Naive B cell (primary cell): Measurements from ENCODE around the gene GABRB1. TPM values are rescaled to one million over a fixed set of nuclear protein-coding genes. Genes with fewer than 3 reads are reported as not detected.
A peak's percentile ranks its signal among the peaks of the same experiment; 100 is the strongest.

Experiments
- ATAC-seq, 2 donors: fragments of 150-1000 bp; cut with Tn5 transposase; 2 replicates each; pipeline ENCODE4 v1.10.0; 2021; ENCODE audit warnings: low read depth in 2 of 2, mild to moderate bottlenecking in 2 of 2, moderate library complexity in 2 of 2
- DNase-seq: peaks from one replicate; pipeline ENCODE4 v3.0.0; 2022
- H3K27ac Mint-ChIP-seq, 6 donors: one replicate each; pipeline ENCODE4 v1.8.0; 2020 to 2022; ENCODE audit warnings: mild to moderate bottlenecking in 6 of 6, mixed read lengths in 6 of 6, moderate library complexity in 5 of 6, inconsistent platforms in 2 of 6
- H3K27me3 Mint-ChIP-seq, 3 donors: one replicate each; pipeline ENCODE4 v1.8.0; 2021 to 2022; ENCODE audit warnings: mixed read lengths in 3 of 3, mild to moderate bottlenecking in 1 of 3
- H3K36me3 Mint-ChIP-seq, 2 donors: one replicate each; pipeline ENCODE4 v1.8.0; 2020 to 2022; ENCODE audit warnings: mixed read lengths in 2 of 2, inconsistent platforms in 1 of 2, mild to moderate bottlenecking in 1 of 2
- H3K4me1 Mint-ChIP-seq, 3 donors: one replicate each; pipeline ENCODE4 v1.8.0; 2020 to 2022; ENCODE audit warnings: mixed read lengths in 3 of 3, inconsistent platforms in 1 of 3, mild to moderate bottlenecking in 1 of 3, moderate library complexity in 1 of 3
- H3K4me3 Mint-ChIP-seq, 8 donors: one replicate each; pipeline ENCODE4 v1.8.0; 2020 to 2022; ENCODE audit warnings: mild to moderate bottlenecking in 8 of 8, mixed read lengths in 8 of 8, moderate library complexity in 8 of 8, inconsistent platforms in 2 of 8
- H3K9me3 Mint-ChIP-seq, 7 donors: one replicate each; pipeline ENCODE4 v1.8.0; 2020 to 2022; ENCODE audit warnings: mixed read lengths in 7 of 7, mild to moderate bottlenecking in 5 of 7, inconsistent platforms in 2 of 7, moderate library complexity in 1 of 7
- polyA plus RNA-seq, 6 donors: library from polyadenylated mRNA; unstranded; fragments of 300-500 nt; fragmentation: Illumina TruSeq; gene quantifications; one replicate each; pipeline ENCODE4 v1.2.3, GENCODE V29; 2021; ENCODE audit warnings: low read depth in 6 of 6

Gene GABRB1
- polyA plus RNA-seq, 6 donors from 2014 or later: not detected

GRCh38 chr4:47057991-47058390 lies 26.6 kb downstream of the GABRB1 start:
- Mint-ChIP-seq H3K4me1 (no peaks in the 10 kb centered on the region), H3K9me3 (peaks cover 0 to 3% (median 0%) of the 10 kb centered on the region in 7 donors), H3K4me3 (no peak overlapping the region), H3K27me3 (peaks cover 0 to 4% (median 0%) of the 10 kb centered on the region in 3 donors), H3K36me3 (no peaks in the 10 kb centered on the region), H3K27ac (no peak overlapping the region)
- DNase-seq (no peak), ATAC-seq (no peak)

- Mint-ChIP-seq H3K9me3 (peaks cover 0 to 4% (median 3%) of the 10 kb centered on the region in 7 donors), H3K4me1 (no peaks in the 10 kb centered on the region), H3K27me3 (peaks cover 0 to 4% (median 4%) of the 10 kb centered on the region in 3 donors), H3K27ac (no peak overlapping the region), H3K4me3 (no peak overlapping the region), H3K36me3 (no peaks in the 10 kb centered on the region)
- no peak for DNase-seq
- ATAC-seq: no peak
These were observed 29.2 kb downstream of the GABRB1 start for GRCh38 chr4:47060561-47060960.

GRCh38 chr4:47061435-47061834 lies 30.1 kb downstream of the GABRB1 start:
- ATAC-seq: no peak
- Mint-ChIP-seq H3K9me3 (peaks cover 0 to 4% (median 1%) of the 10 kb centered on the region in 7 donors), H3K27ac (no peak overlapping the region), H3K4me3 (no peak overlapping the region), H3K36me3 (no peaks in the 10 kb centered on the region), H3K27me3 (peaks cover 0 to 4% (median 4%) of the 10 kb centered on the region in 3 donors), H3K4me1 (no peaks in the 10 kb centered on the region)
- no peak for DNase-seq

DNA sequence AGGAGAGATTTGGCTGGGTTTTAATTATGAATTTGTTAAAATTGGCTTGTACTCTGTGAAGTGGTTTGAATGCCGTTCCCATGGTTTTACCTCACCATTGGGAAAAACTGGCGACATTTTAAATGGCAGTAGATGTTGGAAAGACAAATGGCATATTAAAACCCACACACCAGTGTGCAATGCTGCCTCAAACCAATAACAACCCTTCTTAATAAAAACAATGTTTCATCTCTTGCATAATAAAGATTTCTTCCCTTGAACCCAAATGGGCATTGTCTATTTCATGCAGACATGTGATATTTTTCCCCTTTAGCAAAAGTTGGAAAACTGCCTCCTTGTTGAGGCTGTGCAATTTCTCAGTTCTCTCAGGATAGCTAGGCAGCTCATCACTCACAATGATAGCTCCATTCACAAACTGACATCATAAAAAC lies 33.7 kb downstream of the GABRB1 start:
- H3K4me1 Mint-ChIP-seq: no peaks in the 10 kb centered on the region
- no peak overlapping the region for H3K27ac Mint-ChIP-seq
- no peak for DNase-seq
- H3K4me3 Mint-ChIP-seq: no peak overlapping the region
- no peaks in the 10 kb centered on the region for H3K36me3 Mint-ChIP-seq
- ATAC-seq: no peak
- peaks cover 0 to 4% (median 4%) of the 10 kb centered on the region in 3 donors for H3K27me3 Mint-ChIP-seq
- peaks cover 0 to 7% (median 3%) of the 10 kb centered on the region in 7 donors for H3K9me3 Mint-ChIP-seq

- peaks cover 0 to 10% (median 5%) of the 10 kb centered on the region in 7 donors for H3K9me3 Mint-ChIP-seq
- no peak overlapping the region for H3K4me3 Mint-ChIP-seq
- peak overlapping the region in 1 of 6 donors; percentile 41 for H3K27ac Mint-ChIP-seq
- peaks cover 0 to 7% (median 0%) of the 10 kb centered on the region in 3 donors for H3K27me3 Mint-ChIP-seq
- ATAC-seq: no peak
- no peaks in the 10 kb centered on the region for H3K4me1 Mint-ChIP-seq
- DNase-seq: no peak
- no peaks in the 10 kb centered on the region for H3K36me3 Mint-ChIP-seq
These were observed 37.6 kb downstream of the GABRB1 start for GRCh38 chr4:47068986-47069385.

- H3K4me3 Mint-ChIP-seq: no peak overlapping the region
- no peaks in the 10 kb centered on the region for H3K4me1 Mint-ChIP-seq
- no peaks in the 10 kb centered on the region for H3K36me3 Mint-ChIP-seq
- DNase-seq (no peak), ATAC-seq (no peak)
- H3K27ac Mint-ChIP-seq: no peak overlapping the region
- peaks cover 0 to 10% (median 6%) of the 10 kb centered on the region in 7 donors for H3K9me3 Mint-ChIP-seq
- H3K27me3 Mint-ChIP-seq: peaks cover 0 to 7% (median 0%) of the 10 kb centered on the region in 3 donors
These were observed 40.6 kb downstream of the GABRB1 start for GRCh38 chr4:47071901-47072341.

DNA sequence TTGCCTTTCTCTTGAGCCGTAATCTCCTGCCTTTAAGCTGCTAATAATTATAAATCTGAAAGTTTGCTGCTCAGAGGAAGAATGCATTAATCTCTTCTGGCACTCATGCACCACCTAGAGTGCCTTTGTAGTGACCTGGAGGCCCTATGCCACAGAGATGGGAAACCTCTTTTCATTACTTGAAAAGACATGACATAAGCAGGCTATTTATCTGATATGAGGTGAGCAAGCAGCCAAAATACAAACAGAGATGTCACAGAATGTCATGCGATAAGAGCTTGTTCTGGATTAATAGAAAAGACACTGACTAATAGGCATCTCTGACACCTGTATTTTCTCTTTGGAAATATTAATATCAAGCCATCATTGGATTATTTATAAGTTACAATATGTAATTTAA lies 42.3 kb downstream of the GABRB1 start:
- no peak for DNase-seq

DNA sequence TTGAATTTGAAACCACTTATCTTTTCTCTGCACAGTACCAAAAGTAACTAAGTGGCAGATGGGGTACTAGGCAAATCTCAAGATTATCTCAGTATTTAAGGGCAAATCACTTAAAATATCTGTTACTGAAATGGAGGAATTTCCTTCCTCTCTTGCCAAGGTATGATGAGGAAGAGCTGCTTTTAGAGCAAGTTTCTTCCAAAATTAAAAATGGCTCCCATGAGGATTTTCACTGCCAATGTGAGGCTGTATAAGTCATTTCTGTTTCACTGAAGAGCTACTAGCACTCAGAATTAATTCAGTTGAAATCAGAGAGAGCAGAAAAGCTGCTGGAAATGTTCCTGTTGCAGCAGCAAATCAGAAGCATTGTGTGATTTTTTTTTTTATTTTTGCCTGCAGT lies 43.4 kb downstream of the GABRB1 start:
- no peaks in the 10 kb centered on the region for H3K4me1 Mint-ChIP-seq
- peaks cover 0 to 12% (median 3%) of the 10 kb centered on the region in 7 donors for H3K9me3 Mint-ChIP-seq
- DNase-seq (no peak), ATAC-seq (no peak)
- H3K27me3 Mint-ChIP-seq: peaks cover 0 to 7% (median 0%) of the 10 kb centered on the region in 3 donors
- no peaks in the 10 kb centered on the region for H3K36me3 Mint-ChIP-seq
- no peak overlapping the region for H3K27ac Mint-ChIP-seq
- no peak overlapping the region for H3K4me3 Mint-ChIP-seq

More for the DNA sequence above, 42.3 kb downstream of the GABRB1 start:
- Mint-ChIP-seq H3K9me3 (peaks cover 0 to 14% (median 4%) of the 10 kb centered on the region in 7 donors), H3K27ac (no peak overlapping the region), H3K36me3 (no peaks in the 10 kb centered on the region), H3K4me3 (no peak overlapping the region), H3K4me1 (no peaks in the 10 kb centered on the region), H3K27me3 (peaks cover 0 to 7% (median 0%) of the 10 kb centered on the region in 3 donors)
- ATAC-seq: no peak

- no peak overlapping the region for H3K27ac Mint-ChIP-seq
- peaks cover 0 to 12% (median 3%) of the 10 kb centered on the region in 7 donors for H3K9me3 Mint-ChIP-seq
- ATAC-seq (no peak), DNase-seq (no peak)
- H3K27me3 Mint-ChIP-seq: peaks cover 0 to 7% (median 0%) of the 10 kb centered on the region in 3 donors
- H3K4me1 Mint-ChIP-seq: no peaks in the 10 kb centered on the region
- no peaks in the 10 kb centered on the region for H3K36me3 Mint-ChIP-seq
- no peak overlapping the region for H3K4me3 Mint-ChIP-seq
These were observed 43.9 kb downstream of the GABRB1 start for GRCh38 chr4:47075262-47075661.

GRCh38 chr4:47075919-47076318 lies 44.6 kb downstream of the GABRB1 start:
- H3K27ac Mint-ChIP-seq: no peak overlapping the region
- no peak for ATAC-seq
- DNase-seq: no peak
- H3K9me3 Mint-ChIP-seq: peaks cover 0 to 10% (median 1%) of the 10 kb centered on the region in 7 donors
- H3K36me3 Mint-ChIP-seq: no peaks in the 10 kb centered on the region
- H3K4me3 Mint-ChIP-seq: no peak overlapping the region
- H3K27me3 Mint-ChIP-seq: peaks cover 0 to 4% (median 2%) of the 10 kb centered on the region in 3 donors
- no peaks in the 10 kb centered on the region for H3K4me1 Mint-ChIP-seq

- DNase-seq: no peak
These were observed 52.7 kb downstream of the GABRB1 start for GRCh38 chr4:47084111-47084510.

GRCh38 chr4:47084795-47085194 lies 53.4 kb downstream of the GABRB1 start:
- Mint-ChIP-seq H3K4me3 (no peak overlapping the region), H3K36me3 (no peaks in the 10 kb centered on the region), H3K27me3 (peaks cover 0 to 4% (median 0%) of the 10 kb centered on the region in 3 donors), H3K9me3 (peaks cover 0 to 3% (median 0%) of the 10 kb centered on the region in 7 donors), H3K27ac (no peak overlapping the region), H3K4me1 (no peaks in the 10 kb centered on the region)
- ATAC-seq: no peak
- DNase-seq: no peak

More at GRCh38 chr4:47084111-47084510, 52.7 kb downstream of the GABRB1 start:
- H3K9me3 Mint-ChIP-seq: peaks cover 0 to 3% (median 0%) of the 10 kb centered on the region in 7 donors
- no peak overlapping the region for H3K27ac Mint-ChIP-seq
- peaks cover 0 to 4% (median 0%) of the 10 kb centered on the region in 3 donors for H3K27me3 Mint-ChIP-seq
- no peak for ATAC-seq
- no peaks in the 10 kb centered on the region for H3K4me1 Mint-ChIP-seq
- no peak overlapping the region for H3K4me3 Mint-ChIP-seq
- H3K36me3 Mint-ChIP-seq: no peaks in the 10 kb centered on the region

GRCh38 chr4:47088298-47088697 lies 56.9 kb downstream of the GABRB1 start:
- DNase-seq (no peak), ATAC-seq (no peak)
- H3K27me3 Mint-ChIP-seq: no peaks in the 10 kb centered on the region
- H3K36me3 Mint-ChIP-seq: no peaks in the 10 kb centered on the region
- peaks cover 0 to 3% (median 0%) of the 10 kb centered on the region in 7 donors for H3K9me3 Mint-ChIP-seq
- no peaks in the 10 kb centered on the region for H3K4me1 Mint-ChIP-seq
- no peak overlapping the region for H3K27ac Mint-ChIP-seq
- H3K4me3 Mint-ChIP-seq: no peak overlapping the region

- H3K4me1 Mint-ChIP-seq: no peaks in the 10 kb centered on the region
- peaks cover 0 to 2% (median 0%) of the 10 kb centered on the region in 7 donors for H3K9me3 Mint-ChIP-seq
- ATAC-seq: no peak
- H3K36me3 Mint-ChIP-seq: no peaks in the 10 kb centered on the region
- no peak overlapping the region for H3K4me3 Mint-ChIP-seq
- H3K27me3 Mint-ChIP-seq: no peaks in the 10 kb centered on the region
- DNase-seq: no peak
- H3K27ac Mint-ChIP-seq: no peak overlapping the region
These were observed 64.5 kb downstream of the GABRB1 start for GRCh38 chr4:47095884-47096283.
